Kidney capillary endothelial cell (primary cell): ENCODE measurements around the gene RPL35.

Experiments used
- DNase-seq: peaks from one replicate; pipeline ENCODE4 v3.0.0-alpha.2; 2018; ENCODE audit warnings: low spot score

RPL35 gene

GRCh38 chr9:124820698-124821623 is 40.8 kb downstream of the RPL35 start:
- DNase-seq = no peak

- DNase-seq = no peak
These were observed 43.1 kb downstream of the RPL35 start for GRCh38 chr9:124818431-124819281.

- DNase-seq = no peak
These were observed 46.2 kb downstream of the RPL35 start for GRCh38 chr9:124815601-124816000.

- no peak for DNase-seq
These were observed 47.6 kb downstream of the RPL35 start for GRCh38 chr9:124814164-124814535.

- DNase-seq = no peak
These were observed 48.1 kb downstream of the RPL35 start for GRCh38 chr9:124813501-124814163.

GRCh38 chr9:124813041-124813440 is 48.7 kb downstream of the RPL35 start:
- no peak for DNase-seq

- no peak for DNase-seq
These were observed 49.3 kb downstream of the RPL35 start for GRCh38 chr9:124812441-124812876.

GRCh38 chr9:124810663-124811355 is 50.9 kb downstream of the RPL35 start:
- DNase-seq = no peak

- DNase-seq = no peak
These were observed 51.8 kb downstream of the RPL35 start for GRCh38 chr9:124809741-124810500.

- no peak for DNase-seq
These were observed 52.5 kb downstream of the RPL35 start for GRCh38 chr9:124809211-124809610.

- DNase-seq = no peak
These were observed 53.4 kb downstream of the RPL35 start for GRCh38 chr9:124808246-124808956.
